GM15510 (cell line): ENCODE data around the gene CREB3L2.

Experiments
- POLR2A ChIP-seq: IDR thresholded peaks from 3 replicates; pipeline ENCODE4 v1.6.1; 2011; ENCODE audit warnings: borderline replicate concordance; ENCODE audit not compliant: insufficient read length; ENCODE audit errors: extremely low read depth

Gene CREB3L2

DNA sequence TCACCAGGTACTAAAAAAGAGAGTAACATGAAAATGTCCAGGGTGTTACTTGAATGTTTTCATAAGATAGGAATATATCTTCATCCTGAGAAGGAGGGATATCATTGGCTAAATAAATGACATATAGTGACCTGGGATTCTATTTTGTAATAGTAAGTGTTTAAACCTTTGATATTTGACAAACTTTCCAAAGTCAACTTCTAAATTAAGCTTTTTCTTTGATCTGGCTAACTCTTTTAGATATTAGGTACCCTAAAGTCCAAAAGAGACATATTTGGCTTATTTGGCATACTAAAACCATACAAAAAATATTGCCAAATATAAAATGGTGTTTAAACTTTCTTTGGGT is 22.4 kb upstream of the CREB3L2 start:
- no peak for TF ChIP-seq POLR2A

DNA sequence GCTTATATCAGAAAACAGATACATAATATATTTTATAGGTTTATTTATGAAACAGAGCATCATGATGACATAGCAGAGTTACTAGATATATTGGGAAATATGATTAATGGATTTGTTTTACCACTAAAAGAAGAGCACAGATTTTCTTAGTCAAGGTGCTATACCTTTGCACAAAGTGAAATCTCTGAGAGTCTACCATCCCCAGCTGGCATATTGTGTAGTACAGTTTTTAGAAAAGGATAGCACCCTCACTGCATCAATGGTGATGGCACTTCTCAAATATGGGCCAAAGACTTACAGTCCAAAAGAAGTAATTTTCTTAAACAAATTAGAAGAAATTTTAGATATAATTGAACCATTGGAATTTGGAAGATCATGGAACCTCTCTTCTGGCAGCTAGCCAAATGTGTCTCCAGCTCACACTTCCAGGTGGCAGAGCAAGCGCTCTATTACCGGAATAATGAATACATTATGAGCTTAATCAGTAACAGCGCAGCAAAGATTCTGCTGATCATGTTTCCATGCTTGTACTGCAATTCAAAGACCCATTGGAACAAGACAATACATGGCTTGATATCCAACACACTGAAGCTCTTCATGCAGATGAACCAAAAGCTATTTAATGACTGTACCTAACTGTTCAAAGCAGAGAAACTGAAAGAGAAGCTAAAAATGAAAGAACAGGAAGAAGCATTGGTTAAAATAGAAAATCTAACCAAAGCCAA is 21.9 kb upstream of the CREB3L2 start:
- TF ChIP-seq POLR2A: no peak

DNA sequence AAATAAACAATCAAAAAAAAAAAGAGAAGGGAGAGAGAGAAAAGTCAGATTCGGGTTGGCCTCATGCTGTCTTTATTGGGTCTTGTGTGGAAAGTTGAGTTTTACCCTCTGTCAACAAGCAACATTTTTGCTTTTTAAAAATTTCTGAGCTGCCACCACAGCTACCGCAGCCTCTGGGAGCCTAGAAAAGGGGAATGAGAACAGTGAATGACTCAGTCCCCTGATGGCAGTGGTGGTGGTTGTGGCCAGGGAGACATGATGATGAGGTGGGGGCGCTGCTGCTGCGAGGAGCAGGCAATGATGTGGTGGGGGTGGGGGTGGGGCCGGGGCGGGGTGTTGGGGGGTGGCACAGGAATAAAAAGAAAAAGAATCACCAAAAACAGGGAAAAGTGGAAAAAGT is 20.0 kb upstream of the CREB3L2 start:
- TF ChIP-seq POLR2A: no peak

DNA sequence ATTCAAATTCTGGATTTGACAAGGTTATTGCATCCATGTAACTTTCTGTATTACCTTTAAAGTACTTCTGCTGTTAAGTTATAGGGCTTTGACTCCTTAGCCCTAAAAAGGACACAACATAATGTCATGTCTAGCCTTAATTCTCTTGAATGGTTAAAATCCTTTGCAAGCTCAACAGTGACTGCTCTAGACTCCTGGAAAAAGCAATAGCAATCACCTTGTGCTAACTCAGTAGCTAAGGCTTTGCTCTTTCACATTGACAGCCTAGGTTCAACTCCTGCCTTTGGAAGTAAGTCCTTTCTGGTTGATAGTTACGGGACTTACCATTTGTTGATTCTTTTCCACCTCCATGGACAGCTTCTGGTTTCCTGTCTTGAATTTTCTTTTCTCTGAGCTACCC is 16.1 kb upstream of the CREB3L2 start:
- no peak for TF ChIP-seq POLR2A

DNA sequence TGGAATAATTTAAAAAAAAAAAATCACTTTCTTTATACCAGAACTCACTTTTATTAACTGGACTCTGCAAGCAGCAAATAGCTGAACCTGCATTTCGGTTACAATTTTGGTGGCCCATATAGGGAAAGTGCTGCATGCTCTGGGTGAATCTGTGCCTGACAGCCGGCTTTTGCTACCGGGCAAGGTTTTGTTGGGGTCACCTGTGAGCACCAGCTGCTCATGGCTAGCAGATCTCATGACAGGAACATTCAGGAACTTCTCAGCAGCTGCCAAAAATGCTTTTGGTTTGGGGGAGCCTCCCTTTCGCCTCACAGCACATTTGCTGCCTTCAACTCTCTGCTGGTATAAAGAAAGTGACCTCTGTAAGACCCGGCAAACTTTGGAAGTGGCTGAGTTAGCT is 13.2 kb upstream of the CREB3L2 start:
- TF ChIP-seq POLR2A: no peak

DNA sequence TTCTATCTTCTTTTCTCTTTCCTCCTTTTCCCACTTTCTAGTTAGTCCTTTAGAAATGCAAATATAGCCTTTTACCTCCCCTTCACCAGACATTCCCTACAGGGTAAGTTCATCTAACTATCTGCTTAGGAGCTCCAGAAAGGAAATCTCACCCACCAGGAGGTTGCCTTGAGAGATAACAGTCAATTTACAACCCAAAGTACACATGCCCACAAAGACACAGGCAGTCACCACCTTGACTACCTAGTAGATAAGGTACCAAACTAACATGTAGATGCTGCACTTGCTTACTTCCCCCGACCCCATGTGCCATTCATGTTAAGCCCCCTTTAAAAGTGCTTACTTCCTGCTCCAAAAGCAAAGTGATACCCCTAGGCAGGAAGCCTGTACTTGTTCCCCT is 12.8 kb upstream of the CREB3L2 start:
- no peak for TF ChIP-seq POLR2A

DNA sequence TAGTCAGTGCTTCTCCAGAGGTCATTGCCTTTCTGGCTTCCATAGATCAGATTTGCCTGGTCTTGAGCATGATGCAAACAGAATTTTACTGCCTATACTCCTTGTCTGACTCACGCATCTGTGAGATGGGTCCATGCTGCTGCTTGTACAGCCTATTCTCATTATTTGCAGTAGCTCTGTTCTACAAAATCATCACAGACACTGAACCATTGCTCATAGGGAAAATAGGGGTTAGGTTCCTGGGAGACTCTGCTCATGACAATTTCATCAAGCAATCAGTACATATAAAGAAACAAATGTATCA is 7.4 kb upstream of the CREB3L2 start:
- no peak for TF ChIP-seq POLR2A

DNA sequence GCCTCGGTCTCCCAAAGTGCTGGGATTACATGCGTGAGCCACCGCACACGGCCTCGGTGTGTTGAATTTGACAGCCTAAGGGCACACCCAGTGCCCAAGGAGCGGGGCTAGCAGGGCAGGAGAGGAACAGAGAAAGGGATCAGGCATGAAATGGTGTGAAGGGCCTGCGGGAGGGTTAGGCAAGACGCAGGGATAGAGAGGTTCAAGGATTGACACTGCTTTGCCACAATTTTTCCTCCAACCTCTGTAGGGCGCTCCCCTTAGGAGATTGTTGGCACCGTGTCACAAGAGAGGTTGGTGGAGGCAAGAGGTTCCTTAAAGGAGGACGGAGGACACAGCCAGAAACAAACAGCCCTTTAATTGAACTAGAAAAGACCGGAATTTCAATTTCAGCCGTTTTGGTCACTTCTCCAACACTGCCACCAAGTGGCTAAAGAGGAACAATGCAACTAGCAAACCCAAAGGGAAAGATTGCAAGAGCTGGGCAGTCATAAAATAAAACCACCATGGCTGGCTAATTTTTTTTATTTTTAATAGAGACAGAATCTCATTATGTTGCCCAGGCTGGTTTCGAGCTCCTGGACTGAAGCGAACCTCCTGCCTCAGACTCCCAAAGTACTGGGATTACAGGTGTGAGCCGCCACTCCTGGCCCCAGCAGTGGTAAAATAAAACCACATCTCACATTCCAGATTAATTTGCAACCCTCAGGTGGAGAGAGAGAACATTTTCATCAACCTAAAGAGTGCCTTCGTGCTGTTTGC is 6.9 kb upstream of the CREB3L2 start:
- no peak for TF ChIP-seq POLR2A

DNA sequence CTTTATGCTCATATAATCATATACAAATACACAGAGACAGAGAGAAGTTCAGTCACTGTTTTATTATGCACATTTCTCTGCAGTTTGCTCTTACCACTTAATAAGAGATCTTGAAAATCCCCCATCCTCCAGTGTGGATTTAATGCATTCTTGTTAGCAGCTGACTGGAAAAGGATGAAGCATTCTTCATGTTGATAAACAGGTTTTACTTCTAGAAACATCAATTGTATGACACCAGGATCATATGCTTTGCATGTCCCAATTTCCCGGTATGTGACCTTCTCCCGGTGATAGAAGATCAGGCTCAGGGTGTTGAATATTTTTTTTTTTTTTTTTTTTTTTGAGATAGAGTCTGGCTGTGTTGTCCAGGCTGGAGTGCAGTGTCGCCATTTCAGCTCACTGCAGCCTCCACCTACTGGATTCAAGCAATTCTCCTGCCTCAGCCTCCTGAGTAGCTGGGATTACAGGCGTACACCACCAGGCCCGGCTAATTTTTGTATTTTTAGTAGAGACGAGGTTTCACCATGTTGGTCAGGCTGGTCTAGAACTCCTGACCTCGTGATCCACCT is 6.2 kb upstream of the CREB3L2 start:
- TF ChIP-seq POLR2A: no peak

DNA sequence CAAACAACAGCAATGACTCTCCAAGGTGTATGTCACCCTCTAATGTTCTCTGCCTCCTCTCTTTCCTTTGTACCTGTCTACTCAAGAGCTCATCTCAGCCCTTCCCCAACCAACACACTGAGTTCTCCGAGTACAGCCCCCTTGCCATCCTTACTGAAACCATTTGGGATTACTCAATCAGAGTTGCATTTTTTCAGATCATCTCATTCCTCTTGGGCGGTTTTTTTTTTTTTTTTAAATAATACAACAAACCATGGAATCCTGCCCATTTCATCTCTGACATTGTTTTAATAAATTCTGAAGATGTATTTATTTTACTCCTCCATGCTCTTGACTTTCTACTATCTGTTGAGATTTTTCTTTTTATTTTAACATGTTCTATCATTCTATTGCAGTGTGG is 4.2 kb upstream of the CREB3L2 start:
- TF ChIP-seq POLR2A: no peak

DNA sequence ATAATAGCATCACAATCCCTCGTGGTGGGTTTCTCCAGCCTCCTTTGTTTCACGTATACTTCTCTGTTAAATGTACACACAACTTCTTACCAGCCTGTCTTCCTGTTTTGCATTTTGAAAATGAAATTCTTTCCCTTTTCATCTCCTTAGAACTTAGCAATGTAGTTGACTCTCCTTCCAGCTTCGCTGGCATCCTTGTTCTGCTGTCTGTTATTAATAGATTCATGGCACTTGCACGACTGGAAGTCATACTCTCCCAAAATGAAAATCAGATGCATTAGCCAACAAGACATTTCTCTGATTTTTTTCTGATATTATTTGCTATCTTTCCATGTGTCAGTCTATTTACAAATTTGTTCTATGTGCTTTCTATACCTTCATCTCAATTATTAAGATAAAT is 3.0 kb upstream of the CREB3L2 start:
- TF ChIP-seq POLR2A: no peak

DNA sequence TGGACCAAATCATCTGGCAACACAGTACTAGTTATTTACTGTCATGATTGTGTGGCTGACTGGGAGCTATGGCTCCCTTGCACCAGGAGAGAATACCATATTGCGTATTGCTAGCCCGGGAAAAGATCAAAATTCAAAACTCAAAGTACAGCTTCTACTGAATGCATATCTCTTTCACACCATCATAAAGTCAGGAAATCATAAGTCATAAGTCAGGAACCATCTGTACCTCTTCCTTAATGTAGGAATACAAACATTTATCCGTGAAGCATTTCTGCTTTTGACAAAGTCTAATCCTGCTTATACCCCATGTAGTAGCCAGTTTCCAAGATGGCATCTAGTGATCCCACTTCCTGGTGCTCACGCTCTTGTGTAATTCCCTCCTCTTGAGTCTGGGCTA is 2.2 kb upstream of the CREB3L2 start:
- no peak for TF ChIP-seq POLR2A

DNA sequence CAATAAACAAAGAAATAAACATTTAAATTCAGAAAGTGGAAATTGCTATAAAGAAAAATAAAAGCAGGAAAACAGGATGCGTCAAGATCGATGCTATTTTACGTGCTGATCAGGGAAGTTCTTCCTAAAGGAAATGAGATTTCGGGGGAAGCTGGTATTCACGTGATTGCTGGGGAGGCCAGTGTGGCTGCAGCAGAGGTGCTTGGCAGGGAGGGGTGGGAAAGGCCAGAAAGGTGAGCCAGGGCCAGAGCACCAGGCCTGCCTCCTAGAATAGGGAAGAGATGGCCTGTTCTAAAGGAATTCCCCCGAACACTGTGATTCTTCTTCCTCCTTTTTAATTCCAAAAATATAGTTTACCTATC is 923 bp upstream of the CREB3L2 start:
- TF ChIP-seq POLR2A: no peak

DNA sequence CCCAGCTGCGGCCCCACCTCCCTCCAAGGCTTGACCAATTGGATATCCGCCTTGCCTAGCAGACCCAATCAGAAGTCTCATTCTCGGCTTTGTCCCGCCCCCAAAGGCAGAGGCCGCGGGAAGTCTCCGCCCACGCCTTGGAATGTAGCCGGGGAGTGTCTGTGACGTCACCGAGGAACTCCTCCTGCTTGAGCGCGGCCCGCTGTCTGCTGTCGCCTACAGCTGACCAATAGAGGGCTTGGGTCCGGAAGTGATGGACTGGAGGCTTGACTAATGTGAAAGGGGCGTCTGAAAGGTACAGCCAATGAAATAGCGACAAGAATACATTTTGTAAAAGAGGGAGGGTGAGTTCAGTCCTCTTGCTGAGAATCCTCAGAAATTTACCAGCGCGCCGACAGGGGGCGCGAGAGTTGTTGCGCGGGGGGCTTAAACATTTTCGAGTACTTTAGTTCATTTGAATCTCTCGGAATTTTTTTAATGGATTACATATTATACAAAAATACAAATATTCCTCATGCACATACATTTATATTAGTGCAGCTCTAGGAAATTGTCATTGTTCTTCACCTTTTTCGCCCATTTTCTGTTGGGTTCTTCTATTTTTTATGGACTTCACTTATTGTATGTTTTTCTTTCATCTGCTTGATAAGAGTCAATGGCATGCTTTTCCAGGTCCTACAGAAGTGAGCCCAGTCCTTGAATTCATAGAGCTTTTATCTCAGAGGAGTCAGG is 376 bp upstream of the CREB3L2 start:
- TF ChIP-seq POLR2A: no peak

DNA sequence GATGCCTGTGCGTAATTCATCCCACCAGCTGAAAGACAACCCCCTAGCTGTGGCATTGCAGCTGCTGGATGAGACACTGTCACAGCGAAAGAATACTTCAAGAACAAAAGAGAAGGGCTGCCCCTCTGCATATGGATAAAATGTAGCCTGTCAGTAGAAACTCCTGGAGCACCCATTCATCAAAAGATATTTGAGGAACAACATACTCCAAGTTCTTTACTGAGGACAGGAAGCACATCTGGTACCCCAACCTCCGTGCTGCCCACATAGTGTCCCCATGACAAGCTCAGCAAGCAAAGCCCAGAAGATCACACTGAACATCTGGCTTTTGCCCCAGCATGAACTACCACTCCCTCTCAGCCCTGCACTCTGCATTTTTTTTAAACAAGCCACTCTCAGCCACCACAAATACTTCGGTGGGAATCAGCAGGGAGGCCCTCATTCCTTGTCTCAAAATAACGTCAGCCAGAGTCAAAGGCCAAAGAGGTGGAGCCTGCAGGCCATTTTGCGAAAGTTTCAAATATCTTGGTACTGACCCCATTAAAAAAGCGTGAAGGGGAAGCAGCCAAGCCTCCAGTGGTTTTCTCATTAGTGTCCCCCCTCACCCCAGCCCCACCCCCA is 1.7 kb downstream of the CREB3L2 start:
- TF ChIP-seq POLR2A: no peak
